GM18502 (cell line): Measurements from ENCODE around the gene COPS7B.
A peak's percentile ranks its signal among the peaks of the same experiment; 100 is the strongest.

ENCODE experiments used
- ATAC-seq: cut with Tn5 transposase; IDR thresholded peaks from one replicate; pipeline ENCODE4 v1.9.1; 2021; ENCODE audit warnings: mild to moderate bottlenecking; ENCODE audit not compliant: unreplicated experiment, poor library complexity

The COPS7B gene

GRCh38 chr2:231781798-231782726, 4.2 kb upstream of the COPS7B start:
- ATAC-seq, result no peak

- ATAC-seq, result no peak
These were observed 832 bp upstream of the COPS7B start for GRCh38 chr2:231785413-231785812.

GRCh38 chr2:231785822-231786176, 446 bp upstream of the COPS7B start:
- peak; percentile 6 for ATAC-seq

- no peak for ATAC-seq
These were observed 660 bp downstream of the COPS7B start for GRCh38 chr2:231786917-231787292.

- ATAC-seq, result no peak
These were observed 4.9 kb downstream of the COPS7B start for GRCh38 chr2:231791107-231791506.

GRCh38 chr2:231794383-231794782, 8.1 kb downstream of the COPS7B start:
- no peak for ATAC-seq

- ATAC-seq, result no peak
These were observed 9.5 kb downstream of the COPS7B start for GRCh38 chr2:231795525-231796327.

- ATAC-seq, result no peak
These were observed 14.3 kb downstream of the COPS7B start for GRCh38 chr2:231800493-231801091.

- no peak for ATAC-seq
These were observed 17.4 kb downstream of the COPS7B start for GRCh38 chr2:231803501-231804138.

- no peak for ATAC-seq
These were observed 20.8 kb downstream of the COPS7B start for GRCh38 chr2:231807020-231807419.

- no peak for ATAC-seq
These were observed 24.7 kb downstream of the COPS7B start for GRCh38 chr2:231810905-231811304.

- no peak for ATAC-seq
These were observed 30.2 kb downstream of the COPS7B start for GRCh38 chr2:231816327-231817026.

GRCh38 chr2:231819447-231820042, 33.3 kb downstream of the COPS7B start:
- no peak for ATAC-seq

- no peak for ATAC-seq
These were observed 34.6 kb downstream of the COPS7B start for GRCh38 chr2:231820786-231821303.

- no peak for ATAC-seq
These were observed 35.7 kb downstream of the COPS7B start for GRCh38 chr2:231821908-231822307.

- ATAC-seq, result no peak
These were observed 66.9 kb downstream of the COPS7B start for GRCh38 chr2:231853105-231853504.

- no peak for ATAC-seq
These were observed 68.4 kb downstream of the COPS7B start for GRCh38 chr2:231854616-231855125.

GRCh38 chr2:231856959-231857358, 70.7 kb downstream of the COPS7B start:
- ATAC-seq, result no peak
